ENCODE measurements around the gene KIFC3. TPM values are rescaled to one million over a fixed set of nuclear protein-coding genes. Genes with fewer than 3 reads are reported as not detected.

The KIFC3 gene
- total and polyA plus RNA-seq, 2 of the 8 experiments (the other 6 are each of a cell fraction or from before 2014, with no cell fraction given) = 2.1 to 7.1 TPM

- Histone ChIP-seq H3K9me3 (ENCODE audit: insufficient read depth in 2 of 2, low read depth in 1 of 2, low read length in 1 of 2) (no peaks in the 10 kb centered on the region), H3K4me3 (ENCODE audit: extremely low read depth in 1 of 4, insufficient read depth in 2 of 4, low read depth in 3 of 4, low read length in 4 of 4) (no peak overlapping the region; a peak in 1 of 8 replicates), H2BK20ac (ENCODE audit: low read length) (no peak overlapping the region; the same call in 1 of the 2 replicates), H2BK12ac (ENCODE audit: low read depth, low read length) (no peak overlapping the region), H3K9ac (replicated peaks in 1 of 4; ENCODE audit: extremely low read depth in 1 of 4, low read depth in 3 of 4, low read length in 3 of 4) (no peak overlapping the region), H4K20me1 (replicated peaks in 1 of 2; ENCODE audit: control insufficient read depth in 1 of 2, insufficient read depth in 2 of 2, low read length in 2 of 2) (no peaks in the 10 kb centered on the region), H2AFZ (ENCODE audit: low read length) (no peak overlapping the region), H3K79me2 (ENCODE audit: control insufficient read depth in 1 of 2, insufficient read depth in 2 of 2, low read length in 2 of 2) (no peaks in the 10 kb centered on the region), H4K91ac (replicated peaks; ENCODE audit: insufficient read length, low read length) (peak overlapping the region; percentile 22), H3K79me1 (ENCODE audit: low read depth, low read length) (no peaks in the 10 kb centered on the region), H3K4me1 (replicated peaks in 1 of 4; ENCODE audit: control insufficient read depth in 3 of 4, insufficient read depth in 4 of 4, low read length in 3 of 4) (peaks cover 1 to 21% (median 11%) of the 10 kb centered on the region in 4 experiments; a peak in 5 of 7 replicates), H2BK15ac (ENCODE audit: low read length) (peak overlapping the region; percentile 99), H4K8ac (ENCODE audit: extremely low read depth, insufficient read depth, low read length) (no peak overlapping the region), H3K23ac (ENCODE audit: insufficient read length) (no peak overlapping the region), H3K18ac (ENCODE audit: extremely low read depth, low read length) (no peak overlapping the region), H3K23me2 (ENCODE audit: low read depth, low read length) (no peaks in the 10 kb centered on the region), H3K4ac (replicated peaks; ENCODE audit: insufficient read length, low read depth, low read length) (peak overlapping the region; percentile 4), H4K5ac (ENCODE audit: insufficient read length, low read depth, low read length) (no peak overlapping the region), H3K36me3 (ENCODE audit: control insufficient read depth in 2 of 4, insufficient read depth in 4 of 4, low read length in 3 of 4) (no peaks in the 10 kb centered on the region), H3K27me3 (replicated peaks in 1 of 4; ENCODE audit: control insufficient read depth in 3 of 4, extremely low read depth in 1 of 4, insufficient read depth in 3 of 4, low read length in 3 of 4) (no peaks in the 10 kb centered on the region), H2BK120ac (replicated peaks; ENCODE audit: low read depth, low read length) (no peak overlapping the region), H3K14ac (ENCODE audit: insufficient read length) (no peak overlapping the region), H3K27ac (ENCODE audit: low read depth, low read length) (no peak overlapping the region), H3K4me2 (ENCODE audit: insufficient read depth in 1 of 2, low read depth in 2 of 2, low read length in 2 of 2) (0 out of 4 replicates have a peak overlapping the region, but pooled peaks of 1 of the 2 experiments have one; percentile 30), H3K56ac (replicated peaks; ENCODE audit: insufficient read length, low read depth, low read length) (no peak overlapping the region), H2AK5ac (ENCODE audit: low read depth, low read length) (peak overlapping the region; percentile 86; the same call in 1 of the 2 replicates), H2BK5ac (ENCODE audit: low read depth, low read length) (peak overlapping the region; percentile 44; the same call in 1 of the 2 replicates)
- CTCF ChIA-PET (ENCODE audit: partially characterized antibody) = interaction anchor here (0.6 to 3.5 kb wide), 10 partner anchors 9 to 321 kb away, joined by 3 to 13 read pairs (median 4); partner anchors contain the start of gene CFAP20
- WGBS, 2 experiments (ENCODE audit: extremely low coverage in 1 of 2, insufficient coverage in 1 of 2, insufficient read length in 1 of 2, insufficient replicate concordance in 2 of 2, low coverage in 1 of 2, low lambda C conversion rate in 2 of 2, missing lambda C conversion rate in 1 of 2) = 50% methylated on average over 2 of the region's 2 CpGs; no CpG with 5 or more reads in 1 of the 2 experiments
- FAIRE-seq (no peak), DNase-seq (ENCODE audit: low read depth in 1 of 2, low spot score in 2 of 2) (no peak)
- POLR2A ChIA-PET (ENCODE audit: partially characterized antibody) = interaction anchor here (1.1 kb wide), 1 partner anchor 10 kb away, joined by 3 read pairs; no protein-coding TSS in a partner anchor
- TF ChIP-seq USF2 (IDR thresholded peaks at IDR 0.05; ENCODE audit: low read length) (no peak), RAD21 (IDR thresholded peaks at IDR 0.05 in 1 of 2, conservative IDR thresholded peaks at IDR 0.05 in 1 of 2; ENCODE audit: low read depth in 2 of 2, low read length in 2 of 2) (no peak), KDM1A (IDR thresholded peaks at IDR 0.05; ENCODE audit: borderline replicate concordance, low read length) (no peak), CBX8 (IDR thresholded peaks at IDR 0.05; ENCODE audit: borderline replicate concordance, low read depth, low read length) (no peak), EZH2 (IDR thresholded peaks at IDR 0.05; ENCODE audit: low read depth, low read length, severe bottlenecking) (no peak), BACH1 (IDR thresholded peaks at IDR 0.05; ENCODE audit: low read length) (no peak), JUND (IDR thresholded peaks at IDR 0.05; ENCODE audit: low read length) (no peak), TEAD4 (IDR thresholded peaks at IDR 0.05; ENCODE audit: low read depth, low read length) (no peak), KDM5A (IDR thresholded peaks at IDR 0.05; ENCODE audit: low read length) (no peak), SUZ12 (IDR thresholded peaks at IDR 0.05; ENCODE audit: low read length) (no peak), SRF (IDR thresholded peaks at IDR 0.05; ENCODE audit: low read depth, low read length) (no peak)
These were observed 6.4 kb upstream of the KIFC3 start for GRCh38 chr16:57808589-57809228.
